ENCODE results near the gene KCNQ2.

GRCh38 chr20:63451821-63452220, 20.6 kb downstream of the KCNQ2 start:
- TF ChIP-seq POLR2AphosphoS5 (IDR thresholded peaks at IDR 0.05), result no peak
- TF ChIP-seq, protein P1, sequence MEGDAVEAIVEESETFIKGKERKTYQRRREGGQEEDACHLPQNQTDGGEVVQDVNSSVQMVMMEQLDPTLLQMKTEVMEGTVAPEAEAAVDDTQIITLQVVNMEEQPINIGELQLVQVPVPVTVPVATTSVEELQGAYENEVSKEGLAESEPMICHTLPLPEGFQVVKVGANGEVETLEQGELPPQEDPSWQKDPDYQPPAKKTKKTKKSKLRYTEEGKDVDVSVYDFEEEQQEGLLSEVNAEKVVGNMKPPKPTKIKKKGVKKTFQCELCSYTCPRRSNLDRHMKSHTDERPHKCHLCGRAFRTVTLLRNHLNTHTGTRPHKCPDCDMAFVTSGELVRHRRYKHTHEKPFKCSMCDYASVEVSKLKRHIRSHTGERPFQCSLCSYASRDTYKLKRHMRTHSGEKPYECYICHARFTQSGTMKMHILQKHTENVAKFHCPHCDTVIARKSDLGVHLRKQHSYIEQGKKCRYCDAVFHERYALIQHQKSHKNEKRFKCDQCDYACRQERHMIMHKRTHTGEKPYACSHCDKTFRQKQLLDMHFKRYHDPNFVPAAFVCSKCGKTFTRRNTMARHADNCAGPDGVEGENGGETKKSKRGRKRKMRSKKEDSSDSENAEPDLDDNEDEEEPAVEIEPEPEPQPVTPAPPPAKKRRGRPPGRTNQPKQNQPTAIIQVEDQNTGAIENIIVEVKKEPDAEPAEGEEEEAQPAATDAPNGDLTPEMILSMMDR (IDR thresholded peaks at IDR 0.05), result no peak
- no peak for TF ChIP-seq POLR2A (IDR thresholded peaks at IDR 0.05)

Data from stomach (tissue), 4 donors.